Ovary (tissue), 3 donors: ENCODE results near the gene AMPD2.

Source experiments
- CTCF ChIP-seq, 3 donors: fragments of 450-650 bp in 2 of 3; fragments of 200-600 bp in 1 of 3; IDR thresholded peaks; one replicate each; pipeline versions ENCODE4 v1.5.1 to v1.8.0; 2016 to 2022; ENCODE audit warnings: antibody characterized with exemption in 3 of 3, mild to moderate bottlenecking in 1 of 3
- POLR2A ChIP-seq: fragments of 450-650 bp; IDR thresholded peaks from one replicate; pipeline ENCODE4 v1.6.1; 2017; ENCODE audit warnings: antibody characterized with exemption, mild to moderate bottlenecking, moderate library complexity
- donor health status: DM: no; HTN: no; CAD: no.

DNA sequence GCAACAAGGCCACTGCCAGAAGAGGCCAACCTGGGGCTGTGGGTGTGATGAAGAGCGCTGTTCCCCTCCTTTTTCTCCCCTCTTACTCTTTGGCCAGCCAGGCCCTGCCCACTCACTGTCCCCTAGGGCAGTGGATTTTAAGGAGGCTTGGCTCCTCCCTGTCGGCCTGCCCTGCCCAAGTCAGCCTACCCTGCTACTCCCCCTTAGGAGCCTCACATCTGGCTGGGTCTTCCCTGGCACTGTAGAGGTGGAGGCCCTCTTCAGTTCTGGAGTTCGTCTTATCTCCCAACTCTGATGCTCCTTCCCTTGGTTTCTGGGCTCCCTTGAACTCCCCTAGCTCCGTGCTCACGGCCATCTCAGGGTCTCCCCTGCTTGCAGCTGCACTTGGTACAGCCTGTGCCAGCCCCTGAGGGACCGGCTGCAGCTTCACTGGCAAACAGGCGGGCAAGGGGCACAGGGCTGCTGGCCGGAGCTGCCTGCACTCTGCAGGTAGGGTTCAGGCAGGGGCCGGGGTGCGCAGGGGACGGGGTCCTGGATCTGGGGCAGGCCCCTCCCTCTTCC lies 4.0 kb downstream of the AMPD2 start:
- TF ChIP-seq CTCF (IDR thresholded peaks at IDR 0.05), result no peak
- TF ChIP-seq POLR2A, result no peak
